Osteoblast (primary cell): ENCODE data around the gene SUMO1. TPM values are rescaled to one million over a fixed set of nuclear protein-coding genes. Genes with fewer than 3 reads are reported as not detected.

Experiments
- DNase-seq: peaks from one replicate; pipeline ENCODE4 v3.0.0; 2011; ENCODE audit warnings: low spot score, mixed read lengths; ENCODE audit not compliant: insufficient read length; ENCODE audit errors: missing footprints
- H2AFZ ChIP-seq: 2 replicates; pipeline ENCODE4 v1.6.0; 2011; ENCODE audit warnings: mild to moderate bottlenecking, low read length
- H3K27ac ChIP-seq: 2 replicates; pipeline ENCODE4 v1.5.1; 2011; ENCODE audit warnings: mild to moderate bottlenecking, low read depth, low read length, moderate library complexity
- H3K27me3 ChIP-seq: 2 replicates; pipeline ENCODE4 v1.6.0; 2012; ENCODE audit warnings: mild to moderate bottlenecking, control low read depth, inconsistent platforms, low read length, moderate library complexity; ENCODE audit not compliant: insufficient read depth
- H3K36me3 ChIP-seq: 2 replicates; pipeline ENCODE4 v1.5.1; 2011; ENCODE audit warnings: mild to moderate bottlenecking, low read length, control low read depth, moderate library complexity; ENCODE audit not compliant: insufficient read depth
- H3K4me1 ChIP-seq: 2 replicates; pipeline ENCODE4 v1.5.1; 2011; ENCODE audit warnings: mild to moderate bottlenecking, low read length, control low read depth, moderate library complexity; ENCODE audit not compliant: insufficient read depth
- H3K4me2 ChIP-seq: 2 replicates; pipeline ENCODE4 v1.6.0; 2011; ENCODE audit warnings: mild to moderate bottlenecking, low read length; ENCODE audit not compliant: insufficient read depth
- H3K4me3 ChIP-seq: fragments of 200-600 bp; sonication (generic); 3 replicates; pipeline ENCODE4 v1.5.1; 2012; ENCODE audit warnings: mild to moderate bottlenecking, low read length, inconsistent platforms; ENCODE audit not compliant: insufficient read depth
- H3K79me2 ChIP-seq: 2 replicates; pipeline ENCODE4 v1.6.0; 2012; ENCODE audit warnings: mild to moderate bottlenecking, low read length, control low read depth, inconsistent platforms; ENCODE audit not compliant: insufficient read depth
- H3K9me3 ChIP-seq: 2 replicates; pipeline ENCODE4 v1.5.1; 2011; ENCODE audit warnings: low read depth, low read length, control low read depth
- H4K20me1 ChIP-seq: 2 replicates; pipeline ENCODE4 v1.6.0; 2012; ENCODE audit warnings: mild to moderate bottlenecking, low read length, control low read depth; ENCODE audit not compliant: insufficient read depth
- CTCF ChIP-seq: IDR thresholded peaks from 2 replicates; pipeline ENCODE4 v1.5.1; 2011; ENCODE audit warnings: mild to moderate bottlenecking, low read depth, low read length, moderate library complexity; ENCODE audit errors: extremely low read depth
- total RNA-seq: library from RNA; depleted of rRNA; stranded (reverse); fragments of >200 nt; gene quantifications from 2 replicates; pipeline ENCODE4 v1.2.3, GENCODE V29; 2012

The SUMO1 gene
- total RNA-seq, 1 donor = 107 TPM

DNA sequence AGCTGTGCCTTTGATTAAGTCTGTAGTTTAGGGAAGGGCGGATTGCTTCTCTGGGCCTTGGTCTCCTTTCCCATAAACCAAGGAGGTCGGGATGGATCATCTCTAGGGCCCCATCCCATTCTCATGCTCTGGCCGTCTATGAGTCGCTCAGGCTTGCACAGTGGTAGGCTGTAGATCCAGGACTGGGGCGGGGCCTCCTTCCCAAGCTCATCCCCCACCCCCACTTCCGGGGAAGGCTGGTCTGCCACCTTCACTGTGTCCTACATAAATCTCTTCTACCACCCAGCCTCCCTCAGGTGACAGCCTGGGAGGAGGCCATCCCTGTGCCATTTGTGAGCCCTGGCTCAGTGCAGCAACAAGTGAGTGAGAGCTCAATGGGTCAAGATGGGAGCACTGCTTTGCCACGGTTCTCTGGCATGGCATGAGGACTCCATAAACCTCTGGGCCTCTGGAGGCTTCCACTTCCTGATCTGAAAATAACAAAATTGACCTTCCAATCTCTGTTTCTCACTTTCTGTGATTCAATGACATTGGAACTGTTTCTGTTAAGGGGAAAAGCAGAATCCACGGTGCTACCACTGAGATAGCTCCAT lies 68.5 kb downstream of the SUMO1 start:
- no peak for DNase-seq
- H3K27me3 ChIP-seq = no peaks in the 10 kb centered on the region
- H2AFZ ChIP-seq = no peak overlapping the region
- H3K4me3 ChIP-seq = no peak overlapping the region
- no peaks in the 10 kb centered on the region for H3K9me3 ChIP-seq
- TF ChIP-seq CTCF = no peak
- no peaks in the 10 kb centered on the region for H4K20me1 ChIP-seq
- no peaks in the 10 kb centered on the region for H3K79me2 ChIP-seq
- no peak overlapping the region for H3K27ac ChIP-seq
- peaks cover 5% of the 10 kb centered on the region for H3K4me1 ChIP-seq
- H3K36me3 ChIP-seq = no peaks in the 10 kb centered on the region
- no peak overlapping the region for H3K4me2 ChIP-seq

GRCh38 chr2:202169131-202169530 lies 69.3 kb downstream of the SUMO1 start:
- Histone ChIP-seq H3K79me2 (no peaks in the 10 kb centered on the region), H3K4me2 (no peak overlapping the region), H3K27ac (no peak overlapping the region), H3K4me1 (peaks cover 5% of the 10 kb centered on the region), H2AFZ (no peak overlapping the region), H4K20me1 (no peaks in the 10 kb centered on the region), H3K36me3 (no peaks in the 10 kb centered on the region), H3K4me3 (no peak overlapping the region), H3K27me3 (no peaks in the 10 kb centered on the region), H3K9me3 (no peaks in the 10 kb centered on the region)
- TF ChIP-seq CTCF = no peak
- DNase-seq = no peak

DNA sequence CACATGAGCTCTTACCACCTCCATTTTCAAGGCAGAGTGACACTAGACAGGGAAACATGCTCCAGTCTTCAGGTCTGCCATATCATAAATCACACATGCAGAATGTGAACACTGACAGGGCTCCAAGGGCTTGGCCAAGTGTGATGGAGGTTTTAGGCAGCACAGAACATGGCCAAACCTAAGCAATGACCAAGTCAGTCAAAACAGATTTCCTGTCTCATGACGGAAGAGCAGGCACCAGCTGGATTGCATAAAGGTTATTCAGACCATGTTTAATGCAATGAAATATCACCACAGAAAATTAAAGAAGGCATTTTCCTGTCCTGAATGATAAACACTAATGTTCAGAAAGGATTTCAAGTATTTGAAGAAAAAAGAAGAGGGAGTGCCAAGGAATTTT lies 72.5 kb downstream of the SUMO1 start:
- DNase-seq = no peak
- no peak overlapping the region for H2AFZ ChIP-seq
- H3K27me3 ChIP-seq = no peaks in the 10 kb centered on the region
- H4K20me1 ChIP-seq = no peaks in the 10 kb centered on the region
- TF ChIP-seq CTCF = no peak
- no peaks in the 10 kb centered on the region for H3K79me2 ChIP-seq
- H3K27ac ChIP-seq = no peak overlapping the region
- H3K4me2 ChIP-seq = no peak overlapping the region
- peaks cover 8% of the 10 kb centered on the region for H3K4me1 ChIP-seq
- no peak overlapping the region for H3K4me3 ChIP-seq
- H3K9me3 ChIP-seq = no peaks in the 10 kb centered on the region
- H3K36me3 ChIP-seq = no peaks in the 10 kb centered on the region

DNA sequence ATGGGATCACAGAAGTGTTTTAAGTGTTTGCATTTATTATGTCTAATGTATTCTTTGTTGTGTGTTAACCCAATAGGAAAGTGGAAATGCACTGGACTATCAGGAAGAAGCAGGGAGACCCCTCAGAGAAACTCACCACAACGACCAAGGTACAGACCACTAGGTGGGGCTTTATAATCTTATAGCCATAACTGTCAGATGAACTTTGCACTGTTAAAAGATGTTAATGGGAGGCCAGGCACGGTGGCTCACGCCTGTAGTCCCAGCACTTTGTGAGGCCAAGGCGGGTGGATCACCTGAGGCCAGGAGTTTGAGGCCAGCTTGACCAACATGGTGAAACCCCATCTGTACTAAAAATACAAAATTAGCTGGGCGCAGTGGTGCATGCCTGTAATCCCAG lies 73.2 kb downstream of the SUMO1 start:
- Histone ChIP-seq H3K4me3 (no peak overlapping the region), H2AFZ (no peak overlapping the region), H3K27me3 (no peaks in the 10 kb centered on the region), H3K79me2 (no peaks in the 10 kb centered on the region), H3K9me3 (no peaks in the 10 kb centered on the region), H3K4me2 (no peak overlapping the region), H3K36me3 (no peaks in the 10 kb centered on the region), H3K4me1 (peaks cover 10% of the 10 kb centered on the region), H4K20me1 (no peaks in the 10 kb centered on the region), H3K27ac (no peak overlapping the region)
- TF ChIP-seq CTCF = no peak
- DNase-seq = no peak
